CD14-positive monocyte (primary cell): ENCODE data around the gene DCP1A. TPM values are rescaled to one million over a fixed set of nuclear protein-coding genes. Genes with fewer than 3 reads are reported as not detected.

Experiments used
- DNase-seq, 3 donors: peaks; one replicate each; pipeline ENCODE4 v3.0.0-alpha.2; 2011 to 2022
- H2AFZ ChIP-seq: 2 replicates; pipeline ENCODE4 v1.6.0; 2012; ENCODE audit warnings: mild to moderate bottlenecking, low read depth, low read length, inconsistent platforms; ENCODE audit not compliant: insufficient read depth, poor library complexity, severe bottlenecking
- H3K27ac ChIP-seq, 2 donors: 1 replicate in 1 of 2; 2 replicates in 1 of 2; pipeline ENCODE4 v1.5.1; 2012 to 2013; ENCODE audit warnings: low read length in 2 of 2, control low read depth in 1 of 2, inconsistent platforms in 1 of 2, low read depth in 1 of 2, mild to moderate bottlenecking in 1 of 2
- H3K27me3 ChIP-seq, 2 donors: one replicate each; pipeline versions ENCODE4 v1.6.0 to v1.6.1; 2011 to 2013; ENCODE audit warnings: low read length in 2 of 2; ENCODE audit not compliant: control insufficient read depth in 2 of 2, insufficient read depth in 2 of 2
- H3K36me3 ChIP-seq, 2 donors: replicated peaks in 1 of 2; 1 replicate in 1 of 2; 2 replicates in 1 of 2; pipeline versions ENCODE4 v1.5.1 to v1.6.1; 2012 to 2013; ENCODE audit warnings: low read length in 2 of 2, control low read depth in 1 of 2, inconsistent platforms in 1 of 2, mild to moderate bottlenecking in 1 of 2; ENCODE audit not compliant: insufficient read depth in 2 of 2, control insufficient read depth in 1 of 2
- H3K4me1 ChIP-seq, 2 donors: 1 replicate in 1 of 2; 2 replicates in 1 of 2; pipeline versions ENCODE4 v1.5.1 to v1.6.1; 2012 to 2013; ENCODE audit warnings: low read length in 2 of 2, control low read depth in 1 of 2, inconsistent platforms in 1 of 2, mild to moderate bottlenecking in 1 of 2, moderate library complexity in 1 of 2; ENCODE audit not compliant: insufficient read depth in 2 of 2, control insufficient read depth in 1 of 2
- H3K4me2 ChIP-seq: replicated peaks from 2 replicates; pipeline ENCODE3; 2012; ENCODE audit warnings: low read length, moderate library complexity, mild to moderate bottlenecking; ENCODE audit not compliant: poor library complexity, severe bottlenecking; ENCODE audit errors: extremely low read depth
- H3K4me3 ChIP-seq, 3 experiments: fragments of 200-600 bp in 1 of 3; sonication (generic) in 1 of 3; replicated peaks in 1 of 3; 1 replicate in 2 of 3; 2 replicates in 1 of 3; pipeline ENCODE4 v1.5.1; 2011 to 2013; ENCODE audit warnings: low read length in 3 of 3, mild to moderate bottlenecking in 3 of 3, control low read depth in 2 of 3, low read depth in 2 of 3, inconsistent platforms in 1 of 3, moderate library complexity in 1 of 3
- H3K79me2 ChIP-seq: 2 replicates; pipeline ENCODE4 v1.6.0; 2012; ENCODE audit warnings: mild to moderate bottlenecking, control low read depth, inconsistent platforms, low read length, moderate library complexity; ENCODE audit not compliant: insufficient read depth
- H3K9ac ChIP-seq: 2 replicates; pipeline ENCODE4 v1.6.0; 2017; ENCODE audit warnings: low read length, mild to moderate bottlenecking; ENCODE audit not compliant: insufficient read depth, poor library complexity, severe bottlenecking
- H3K9me3 ChIP-seq, 2 donors: replicated peaks in 1 of 2; 1 replicate in 1 of 2; 2 replicates in 1 of 2; pipeline versions ENCODE4 v1.5.1 to v1.6.1; 2012 to 2013; ENCODE audit warnings: low read length in 2 of 2, control low read depth in 1 of 2; ENCODE audit not compliant: control insufficient read depth in 1 of 2, insufficient read depth in 1 of 2
- H4K20me1 ChIP-seq: 2 replicates; pipeline ENCODE4 v1.6.0; 2012; ENCODE audit warnings: mild to moderate bottlenecking, low read length, control low read depth, moderate library complexity; ENCODE audit not compliant: insufficient read depth
- H3K27ac Mint-ChIP-seq, 7 donors: one replicate each; pipeline ENCODE4 v1.8.0; 2020; ENCODE audit warnings: mild to moderate bottlenecking in 7 of 7, mixed read lengths in 7 of 7, moderate library complexity in 6 of 7, inconsistent platforms in 2 of 7
- H3K27me3 Mint-ChIP-seq, 3 donors: one replicate each; pipeline ENCODE4 v1.8.0; 2021 to 2022; ENCODE audit warnings: low read depth in 3 of 3, mild to moderate bottlenecking in 3 of 3, mixed read lengths in 3 of 3, moderate library complexity in 3 of 3, inconsistent platforms in 1 of 3
- H3K36me3 Mint-ChIP-seq, 2 donors: one replicate each; pipeline ENCODE4 v1.8.0; 2020; ENCODE audit warnings: mixed read lengths in 2 of 2, inconsistent platforms in 1 of 2, mild to moderate bottlenecking in 1 of 2
- H3K4me1 Mint-ChIP-seq: one replicate; pipeline ENCODE4 v1.8.0; 2020; ENCODE audit warnings: mild to moderate bottlenecking, mixed read lengths
- H3K4me3 Mint-ChIP-seq, 2 donors: one replicate each; pipeline ENCODE4 v1.8.0; 2020; ENCODE audit warnings: mild to moderate bottlenecking in 2 of 2, mixed read lengths in 2 of 2, moderate library complexity in 1 of 2
- H3K9me3 Mint-ChIP-seq, 7 donors: one replicate each; pipeline ENCODE4 v1.8.0; 2020 to 2022; ENCODE audit warnings: mixed read lengths in 7 of 7, mild to moderate bottlenecking in 6 of 7, moderate library complexity in 6 of 7, inconsistent platforms in 2 of 7
- WGBS: methylation state at CpG from one replicate; pipeline ENCODE4 v1.1.5; 2013; ENCODE audit warnings: missing lambda C conversion rate; ENCODE audit not compliant: insufficient coverage; 5-methylcytosine and 5-hydroxymethylcytosine counted together
- intact Hi-C, 2 donors: fragments of 100-400 bp; cut with micrococcal nuclease; formaldehyde crosslinking; loops; one replicate each; pipeline versions ENCODE4 v1.15.0 to v1.15.1; 2023
- polyA plus RNA-seq, 3 donors: library from polyadenylated mRNA; depleted of rRNA in 1 of 3; unstranded in 2 of 3; stranded (reverse) in 1 of 3; fragments of 300-500 nt in 2 of 3; fragments of >200 nt in 1 of 3; fragmentation: Illumina TruSeq in 2 of 3; gene quantifications; 1 replicate in 2 of 3; 2 replicates in 1 of 3; pipeline ENCODE4 v1.2.3, GENCODE V29; 2012 to 2021
- TF ChIP-seq, protein P1 (sequence below): fragments of 200-600 bp; IDR thresholded peaks from one replicate; pipeline ENCODE4 v1.8.0; 2022; ENCODE audit warnings: antibody characterized with exemption, mild to moderate bottlenecking

Gene DCP1A
- polyA plus RNA-seq, 3 donors, result 11.9 to 25.4 (median 19.3) TPM

DNA sequence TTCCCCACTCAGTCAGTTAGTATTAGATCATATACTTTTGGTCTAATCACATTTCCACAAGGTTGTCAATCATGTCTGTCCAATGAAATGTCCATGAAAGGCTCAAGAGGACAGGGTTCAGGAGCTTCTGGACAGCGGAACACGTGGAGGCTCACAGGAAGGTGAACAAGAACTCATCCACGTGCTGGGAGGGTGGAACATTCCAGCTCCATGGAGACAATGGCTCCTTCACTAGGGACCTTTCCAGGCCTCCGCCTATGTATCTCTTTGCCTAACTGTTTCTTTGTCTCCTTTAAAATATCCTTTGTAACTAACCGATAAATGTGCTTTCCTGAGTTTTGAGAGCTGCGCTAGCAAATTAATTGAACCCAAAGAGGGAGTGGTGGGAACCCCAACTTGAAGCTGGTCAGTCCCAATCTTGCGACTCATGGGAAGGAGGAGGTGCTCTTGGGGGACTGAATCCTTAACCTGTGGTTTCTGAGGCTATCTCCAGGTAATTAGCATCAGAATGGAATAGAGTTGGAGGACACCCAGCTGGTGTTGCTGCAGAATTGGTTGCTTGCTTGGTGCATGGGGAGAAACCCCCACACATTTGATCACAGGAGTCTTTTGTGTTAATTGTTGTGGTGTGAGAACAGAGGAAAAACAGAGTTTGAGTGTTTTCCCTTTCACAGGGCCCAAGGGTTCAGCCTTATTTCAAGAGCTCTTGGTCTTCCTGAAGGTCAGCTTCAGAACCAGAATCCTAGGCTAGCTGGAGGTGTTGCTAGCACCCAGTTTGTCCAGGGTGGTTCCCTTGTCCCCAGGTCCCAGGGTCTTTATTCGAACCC, 88.5 kb downstream of the DCP1A start:
- peaks cover 17% of the 10 kb centered on the region for H4K20me1 ChIP-seq
- no peak overlapping the region for H3K4me3 ChIP-seq
- H3K4me1 ChIP-seq, result peaks cover 28 to 30% of the 10 kb centered on the region in 2 donors
- intact Hi-C loops, result loop anchor here (5.0 to 10.0 kb wide), 2 partner anchors 97 to 364 kb away; partner anchors contain the start of genes PRKCD (in 1 of the 2) and STIMATE (in 1 of the 2)
- DNase-seq, result no peak
- H3K4me3 Mint-ChIP-seq, result no peak overlapping the region
- peaks cover 0 to 1% (median 0%) of the 10 kb centered on the region in 7 donors for H3K9me3 Mint-ChIP-seq
- H3K4me2 ChIP-seq, result no peak overlapping the region
- H2AFZ ChIP-seq, result no peak overlapping the region
- TF ChIP-seq, protein P1, sequence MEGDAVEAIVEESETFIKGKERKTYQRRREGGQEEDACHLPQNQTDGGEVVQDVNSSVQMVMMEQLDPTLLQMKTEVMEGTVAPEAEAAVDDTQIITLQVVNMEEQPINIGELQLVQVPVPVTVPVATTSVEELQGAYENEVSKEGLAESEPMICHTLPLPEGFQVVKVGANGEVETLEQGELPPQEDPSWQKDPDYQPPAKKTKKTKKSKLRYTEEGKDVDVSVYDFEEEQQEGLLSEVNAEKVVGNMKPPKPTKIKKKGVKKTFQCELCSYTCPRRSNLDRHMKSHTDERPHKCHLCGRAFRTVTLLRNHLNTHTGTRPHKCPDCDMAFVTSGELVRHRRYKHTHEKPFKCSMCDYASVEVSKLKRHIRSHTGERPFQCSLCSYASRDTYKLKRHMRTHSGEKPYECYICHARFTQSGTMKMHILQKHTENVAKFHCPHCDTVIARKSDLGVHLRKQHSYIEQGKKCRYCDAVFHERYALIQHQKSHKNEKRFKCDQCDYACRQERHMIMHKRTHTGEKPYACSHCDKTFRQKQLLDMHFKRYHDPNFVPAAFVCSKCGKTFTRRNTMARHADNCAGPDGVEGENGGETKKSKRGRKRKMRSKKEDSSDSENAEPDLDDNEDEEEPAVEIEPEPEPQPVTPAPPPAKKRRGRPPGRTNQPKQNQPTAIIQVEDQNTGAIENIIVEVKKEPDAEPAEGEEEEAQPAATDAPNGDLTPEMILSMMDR, result no peak
- no peak overlapping the region for H3K27ac ChIP-seq
- no peaks in the 10 kb centered on the region for H3K9me3 ChIP-seq
- peaks cover 39% of the 10 kb centered on the region for H3K4me1 Mint-ChIP-seq
- 90% methylated on average over 7 of the region's 8 CpGs for WGBS
- H3K27me3 ChIP-seq, result no peaks in the 10 kb centered on the region
- H3K27me3 Mint-ChIP-seq, result peaks cover 0 to 2% (median 1%) of the 10 kb centered on the region in 3 donors
- H3K79me2 ChIP-seq, result peaks cover 24% of the 10 kb centered on the region
- no peaks in the 10 kb centered on the region for H3K36me3 ChIP-seq
- H3K27ac Mint-ChIP-seq, result no peak overlapping the region
- H3K9ac ChIP-seq, result no peak overlapping the region
- H3K36me3 Mint-ChIP-seq, result no peaks in the 10 kb centered on the region

DNA sequence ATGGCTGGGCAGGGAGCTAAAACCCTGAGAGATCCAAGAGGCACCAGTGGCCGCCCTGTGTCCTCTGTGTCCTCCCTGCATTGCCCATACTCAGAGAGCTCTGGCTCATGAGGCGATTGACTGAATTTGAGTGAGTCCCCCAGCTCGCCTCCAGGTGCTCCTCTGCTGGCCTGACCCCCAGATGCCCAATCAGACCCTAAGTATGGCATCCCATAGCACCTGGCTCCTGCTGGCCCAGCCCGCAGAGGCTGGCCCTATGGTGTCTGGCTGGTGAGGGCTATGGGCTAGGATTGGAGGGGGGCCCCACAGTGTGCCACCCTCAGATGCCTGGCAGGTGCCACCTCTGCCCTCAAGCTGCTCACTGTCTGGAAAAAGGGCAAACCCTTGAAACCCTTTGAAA, 89.9 kb downstream of the DCP1A start:
- Histone ChIP-seq H3K36me3 (no peaks in the 10 kb centered on the region), H2AFZ (no peak overlapping the region), H3K27me3 (no peaks in the 10 kb centered on the region), H4K20me1 (peaks cover 30% of the 10 kb centered on the region), H3K4me1 (peaks cover 41 to 43% of the 10 kb centered on the region in 2 donors), H3K9me3 (no peaks in the 10 kb centered on the region), H3K9ac (no peak overlapping the region), H3K79me2 (peaks cover 37% of the 10 kb centered on the region), H3K4me2 (no peak overlapping the region), H3K4me3 (no peak overlapping the region), H3K27ac (no peak overlapping the region)
- Mint-ChIP-seq H3K9me3 (peaks cover 0 to 1% (median 0%) of the 10 kb centered on the region in 7 donors), H3K4me3 (no peak overlapping the region), H3K4me1 (peaks cover 49% of the 10 kb centered on the region), H3K36me3 (peaks cover 2 to 4% of the 10 kb centered on the region in 2 donors), H3K27ac (peak overlapping the region in 1 of 7 donors; percentile 10), H3K27me3 (peaks cover 1 to 2% (median 2%) of the 10 kb centered on the region in 3 donors)
- intact Hi-C loops, result loop anchor here (5.0 to 10.0 kb wide), 2 partner anchors 95 to 363 kb away; partner anchors contain the start of genes PRKCD (in 1 of the 2) and STIMATE (in 1 of the 2)
- WGBS, result 100% methylated on average over 2 of the region's 4 CpGs
- TF ChIP-seq, protein P1, result no peak
- no peak for DNase-seq
